IMR-90 (cell line): Measurements from ENCODE around the gene JAKMIP2. TPM values are rescaled to one million over a fixed set of nuclear protein-coding genes. Genes with fewer than 3 reads are reported as not detected.

Source experiments
- ATAC-seq: fragments of 200-7000 bp; cut with Tn5 transposase; 2 replicates; pipeline ENCODE4 v1.9.1; 2020; ENCODE audit warnings: low read depth, mild to moderate bottlenecking, moderate library complexity
- BruUV-seq: library from RNA; stranded (reverse); fragments of 400-500 nt; replicated peaks from 2 replicates; lab custom pipeline; 2021; lab: Mats Ljungman, UMichigan
- CTCF ChIA-PET: fragments of 300-600 bp; formaldehyde crosslinking; extraction: SDS; loops from one replicate; lab custom pipeline; 2021; ENCODE audit warnings: antibody characterized with exemption; lab: Yijun Ruan, JAX
- POLR2A ChIA-PET: fragments of 300-600 bp; sonication (Branson Sonifier 250); formaldehyde crosslinking; loops from one replicate; lab custom pipeline; 2022; ENCODE audit warnings: antibody characterized with exemption; ENCODE audit not compliant: unreplicated experiment; lab: Charles Lee
- DNase-seq: peaks from one replicate; pipeline ENCODE4 v3.0.0; 2013
- H2AFZ ChIP-seq: replicated peaks from 2 replicates; pipeline ENCODE3; 2013; ENCODE audit warnings: low read length, mild to moderate bottlenecking; ENCODE audit not compliant: poor library complexity
- H2AK5ac ChIP-seq: 2 replicates; pipeline ENCODE4 v1.6.1; 2013; ENCODE audit warnings: low read depth, low read length, inconsistent platforms
- H2AK9ac ChIP-seq: replicated peaks from 2 replicates; pipeline ENCODE3; 2013; ENCODE audit warnings: mild to moderate bottlenecking, low read depth, low read length, moderate library complexity; ENCODE audit not compliant: poor library complexity
- H2BK120ac ChIP-seq: 2 replicates; pipeline ENCODE4 v1.6.1; 2013; ENCODE audit warnings: low read depth, low read length, inconsistent platforms
- H2BK15ac ChIP-seq: 3 replicates; pipeline ENCODE4 v1.6.1; 2013; ENCODE audit warnings: low read depth, low read length, inconsistent platforms
- H2BK20ac ChIP-seq: 2 replicates; pipeline ENCODE4 v1.6.1; 2013; ENCODE audit warnings: low read depth, mild to moderate bottlenecking, inconsistent platforms, low read length, moderate library complexity
- H2BK5ac ChIP-seq: 2 replicates; pipeline ENCODE4 v1.6.1; 2013; ENCODE audit warnings: mild to moderate bottlenecking, low read depth, low read length, inconsistent platforms; ENCODE audit not compliant: poor library complexity, severe bottlenecking
- H3K14ac ChIP-seq: replicated peaks from 2 replicates; pipeline ENCODE4 v1.6.1; 2013; ENCODE audit warnings: low read depth, low read length, inconsistent platforms
- H3K18ac ChIP-seq: 2 replicates; pipeline ENCODE4 v1.6.1; 2013; ENCODE audit warnings: low read depth, low read length, control low read depth
- H3K23ac ChIP-seq: 2 replicates; pipeline ENCODE4 v1.6.1; 2013; ENCODE audit warnings: low read depth, low read length, inconsistent platforms
- H3K27ac ChIP-seq: 2 replicates; pipeline ENCODE4 v1.5.1; 2013; ENCODE audit warnings: mild to moderate bottlenecking, control low read depth, low read length; ENCODE audit not compliant: insufficient read depth
- H3K27me3 ChIP-seq: 2 replicates; pipeline ENCODE4 v1.6.1; 2013; ENCODE audit warnings: low read length; ENCODE audit not compliant: control insufficient read depth, insufficient read depth
- H3K36me3 ChIP-seq: 2 replicates; pipeline ENCODE4 v1.6.1; 2013; ENCODE audit warnings: low read length, mixed read lengths; ENCODE audit not compliant: control insufficient read depth, insufficient read depth
- H3K4ac ChIP-seq: 2 replicates; pipeline ENCODE4 v1.6.1; 2013; ENCODE audit warnings: low read depth, low read length, inconsistent platforms
- H3K4me1 ChIP-seq: 2 replicates; pipeline ENCODE4 v1.6.1; 2013; ENCODE audit warnings: low read length, mixed read lengths; ENCODE audit not compliant: control insufficient read depth, insufficient read depth
- H3K4me2 ChIP-seq: 2 replicates; pipeline ENCODE4 v1.6.1; 2013; ENCODE audit warnings: low read depth, mild to moderate bottlenecking, control low read depth, low read length, moderate library complexity
- H3K4me3 ChIP-seq: 2 replicates; pipeline ENCODE4 v1.5.1; 2013; ENCODE audit warnings: low read depth, mild to moderate bottlenecking, control low read depth, low read length, moderate library complexity; ENCODE audit not compliant: insufficient read depth
- H3K56ac ChIP-seq: 2 replicates; pipeline ENCODE4 v1.6.1; 2013; ENCODE audit warnings: low read length, inconsistent platforms; ENCODE audit not compliant: insufficient read depth; ENCODE audit errors: extremely low read depth
- H3K79me1 ChIP-seq, 2 experiments: 2 replicates each; pipeline ENCODE4 v1.6.1; 2013; ENCODE audit warnings: low read length in 2 of 2, inconsistent platforms in 1 of 2, low read depth in 1 of 2
- H3K9ac ChIP-seq: 2 replicates; pipeline ENCODE4 v1.6.1; 2013; ENCODE audit warnings: low read depth, low read length, control low read depth
- H3K9me1 ChIP-seq: 2 replicates; pipeline ENCODE4 v1.6.1; 2013; ENCODE audit warnings: low read length, inconsistent platforms; ENCODE audit not compliant: insufficient read depth
- H3K9me3 ChIP-seq: 2 replicates; pipeline ENCODE4 v1.6.1; 2013; ENCODE audit warnings: low read length; ENCODE audit not compliant: control insufficient read depth, insufficient read depth
- H4K20me1 ChIP-seq: 2 replicates; pipeline ENCODE4 v1.6.1; 2013; ENCODE audit warnings: low read length, inconsistent platforms; ENCODE audit not compliant: insufficient read depth
- H4K5ac ChIP-seq: 2 replicates; pipeline ENCODE4 v1.6.1; 2013; ENCODE audit warnings: mild to moderate bottlenecking, low read depth, low read length, control low read depth
- H4K8ac ChIP-seq, 2 experiments: 2 replicates each; pipeline ENCODE4 v1.6.1; 2013; ENCODE audit warnings: low read depth in 2 of 2, low read length in 2 of 2, control low read depth in 1 of 2, inconsistent platforms in 1 of 2
- H4K91ac ChIP-seq: 2 replicates; pipeline ENCODE4 v1.6.1; 2013; ENCODE audit warnings: low read depth, low read length, inconsistent platforms; ENCODE audit not compliant: insufficient read depth
- MAFK ChIP-seq: IDR thresholded peaks from 2 replicates; pipeline ENCODE4 v1.6.1; 2012; ENCODE audit warnings: low read depth, low read length, improper control_type of control experiment
- MAZ ChIP-seq: IDR thresholded peaks from 2 replicates; pipeline ENCODE4 v1.6.1; 2012; ENCODE audit warnings: low read depth, mild to moderate bottlenecking, low read length, improper control_type of control experiment, moderate library complexity, borderline replicate concordance
- RFX5 ChIP-seq: IDR thresholded peaks from 2 replicates; pipeline ENCODE4 v1.8.0; 2012; ENCODE audit warnings: low read depth, mild to moderate bottlenecking, low read length, moderate library complexity
- WGBS, 2 experiments: methylation state at CpG; one replicate each; pipeline versions ENCODE4 v1.1.5 to v1.1.7; 2013; ENCODE audit warnings: missing lambda C conversion rate in 2 of 2; ENCODE audit not compliant: insufficient read length in 1 of 2; ENCODE audit errors: extremely low coverage in 2 of 2; 5-methylcytosine and 5-hydroxymethylcytosine counted together
- dilution Hi-C: fragments of 300-500 bp; cut with HindIII; formaldehyde crosslinking; loops from one replicate; pipeline ENCODE4 v1.14.3; 2018; ENCODE audit warnings: low sequenced_read_pairs; ENCODE audit not compliant: unreplicated experiment
- in situ Hi-C: fragments of 300-500 bp; cut with MboI; formaldehyde crosslinking; loops from 3 replicates; pipeline ENCODE4 v1.14.3; 2019; ENCODE audit warnings: low sequenced_read_pairs, inconsistent platforms, mixed read lengths
- intact Hi-C: fragments of 100-400 bp; cut with micrococcal nuclease; formaldehyde crosslinking; loops from 2 replicates; pipeline ENCODE4 v1.10.0; 2022
- polyA plus RNA-seq, 3 experiments: library from polyadenylated mRNA; depleted of rRNA; stranded (reverse); fragments of >200 nt; gene quantifications; 2 replicates each; pipeline ENCODE4 v1.2.3, GENCODE V29; 2012; ENCODE audit warnings: low replicate concordance in 1 of 3
- total RNA-seq: library from RNA; depleted of rRNA; stranded (reverse); fragments of >200 nt; gene quantifications from 2 replicates; pipeline ENCODE4 v1.2.3, GENCODE V29; 2012

JAKMIP2 gene
- total and polyA plus RNA-seq, 2 of the 4 experiments (the other 2 are of a cell fraction): under 0.01 TPM; not detected in 1

- H2AFZ ChIP-seq: no peak overlapping the region
- no peak overlapping the region for H2BK5ac ChIP-seq
- H4K20me1 ChIP-seq: no peaks in the 10 kb centered on the region
- H3K4me1 ChIP-seq: no peaks in the 10 kb centered on the region
- H4K5ac ChIP-seq: no peak overlapping the region
- H2AK9ac ChIP-seq: no peak overlapping the region
- H3K79me1 ChIP-seq: no peaks in the 10 kb centered on the region
- ATAC-seq (no peak), DNase-seq (no peak)
- H2BK15ac ChIP-seq: no peak overlapping the region
- intact Hi-C loops: no loop called here
- no TSS peak for BruUV-seq
- no peak overlapping the region for H3K4me2 ChIP-seq
- WGBS, 2 experiments: no CpG with 5 or more reads among the region's 2 CpGs
- no peak overlapping the region for H2AK5ac ChIP-seq
- no peak overlapping the region for H2BK120ac ChIP-seq
- in situ Hi-C loops: no loop called here
- no peak overlapping the region for H3K4ac ChIP-seq
- H3K9me3 ChIP-seq: no peaks in the 10 kb centered on the region
- H3K23ac ChIP-seq: no peak overlapping the region
- no peak overlapping the region for H4K91ac ChIP-seq
- dilution Hi-C loops: no loop called here
- H3K27ac ChIP-seq: no peak overlapping the region
- H3K9me1 ChIP-seq: no peaks in the 10 kb centered on the region
- H3K9ac ChIP-seq: no peak overlapping the region
- no peak overlapping the region for H3K56ac ChIP-seq
- no peaks in the 10 kb centered on the region for H3K27me3 ChIP-seq
- no peak overlapping the region for H4K8ac ChIP-seq
- H3K36me3 ChIP-seq: no peaks in the 10 kb centered on the region
- ChIA-PET POLR2A (no interaction called here), CTCF (no interaction called here)
- no peak overlapping the region for H3K4me3 ChIP-seq
- no peak overlapping the region for H3K18ac ChIP-seq
- H3K14ac ChIP-seq: no peak overlapping the region
- H2BK20ac ChIP-seq: no peak overlapping the region
- TF ChIP-seq MAFK (no peak), MAZ (no peak), RFX5 (no peak)
Measured at GRCh38 chr5:147686421-147686820, 96.1 kb downstream of the JAKMIP2 start.
